Measurements from ENCODE around the gene ADRA2C.

DNA sequence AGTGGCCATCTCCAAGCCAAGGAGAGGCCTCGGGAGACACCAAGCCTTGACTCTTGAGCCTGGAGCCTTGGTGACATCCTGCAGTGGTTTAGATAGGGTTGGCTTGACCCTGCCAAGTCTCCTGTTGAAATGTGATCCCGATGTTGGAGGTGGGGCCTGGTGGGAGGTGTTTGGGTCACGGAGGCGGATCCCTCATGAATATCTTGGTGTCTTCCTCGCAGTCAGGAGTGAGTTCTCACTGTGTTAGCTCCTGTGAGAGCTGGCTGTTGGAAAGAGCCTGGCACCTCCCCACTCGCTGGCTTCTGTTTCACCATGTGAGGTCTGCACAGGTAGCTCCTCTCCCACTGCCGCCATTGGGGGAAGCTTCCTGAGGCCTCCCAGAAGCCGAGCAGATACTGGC lies 38.8 kb downstream of the ADRA2C start:
- TF ChIP-seq, protein P1, sequence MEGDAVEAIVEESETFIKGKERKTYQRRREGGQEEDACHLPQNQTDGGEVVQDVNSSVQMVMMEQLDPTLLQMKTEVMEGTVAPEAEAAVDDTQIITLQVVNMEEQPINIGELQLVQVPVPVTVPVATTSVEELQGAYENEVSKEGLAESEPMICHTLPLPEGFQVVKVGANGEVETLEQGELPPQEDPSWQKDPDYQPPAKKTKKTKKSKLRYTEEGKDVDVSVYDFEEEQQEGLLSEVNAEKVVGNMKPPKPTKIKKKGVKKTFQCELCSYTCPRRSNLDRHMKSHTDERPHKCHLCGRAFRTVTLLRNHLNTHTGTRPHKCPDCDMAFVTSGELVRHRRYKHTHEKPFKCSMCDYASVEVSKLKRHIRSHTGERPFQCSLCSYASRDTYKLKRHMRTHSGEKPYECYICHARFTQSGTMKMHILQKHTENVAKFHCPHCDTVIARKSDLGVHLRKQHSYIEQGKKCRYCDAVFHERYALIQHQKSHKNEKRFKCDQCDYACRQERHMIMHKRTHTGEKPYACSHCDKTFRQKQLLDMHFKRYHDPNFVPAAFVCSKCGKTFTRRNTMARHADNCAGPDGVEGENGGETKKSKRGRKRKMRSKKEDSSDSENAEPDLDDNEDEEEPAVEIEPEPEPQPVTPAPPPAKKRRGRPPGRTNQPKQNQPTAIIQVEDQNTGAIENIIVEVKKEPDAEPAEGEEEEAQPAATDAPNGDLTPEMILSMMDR (IDR thresholded peaks at IDR 0.05; ENCODE audit: low read length) = no peak
- no peak for TF ChIP-seq EZH2 (IDR thresholded peaks at IDR 0.05; ENCODE audit: borderline replicate concordance, low read length)

Data from OCI-LY1 (cell line).